ENCODE results near the gene CYP27A1.

Gene CYP27A1

DNA sequence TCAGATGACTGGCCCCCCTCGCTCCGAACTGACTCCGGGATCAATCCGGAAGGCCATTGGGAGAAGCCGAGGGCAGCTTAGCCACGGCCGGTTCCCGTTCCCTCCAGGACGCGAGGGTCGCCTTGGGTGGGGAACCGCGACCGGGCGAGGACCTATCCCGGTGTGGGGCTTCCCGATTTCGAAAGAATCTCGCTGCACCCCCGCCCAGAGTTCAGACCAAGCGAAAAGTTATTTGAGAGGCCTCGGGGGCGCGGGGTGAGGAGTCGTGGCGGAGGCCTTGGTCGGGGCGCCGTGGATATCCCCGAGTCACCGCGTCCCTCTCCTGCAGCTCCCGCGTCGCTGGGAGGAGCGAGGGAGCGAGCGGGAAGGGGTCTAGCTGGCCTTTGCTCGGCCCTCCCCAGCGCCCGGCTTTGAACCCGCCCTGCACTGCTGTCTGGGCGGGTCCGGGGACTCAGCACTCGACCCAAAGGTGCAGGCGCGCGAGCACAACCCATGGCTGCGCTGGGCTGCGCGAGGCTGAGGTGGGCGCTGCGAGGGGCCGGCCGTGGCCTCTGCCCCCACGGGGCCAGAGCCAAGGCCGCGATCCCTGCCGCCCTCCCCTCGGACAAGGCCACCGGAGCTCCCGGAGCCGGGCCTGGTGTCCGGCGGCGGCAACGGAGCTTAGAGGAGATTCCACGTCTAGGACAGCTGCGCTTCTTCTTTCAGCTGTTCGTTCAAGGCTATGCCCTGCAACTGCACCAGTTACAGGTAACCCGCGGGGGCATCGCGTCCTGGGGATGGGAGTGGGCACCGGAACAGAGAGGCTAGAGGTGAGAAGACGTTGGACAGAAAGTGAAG is at the start of gene CYP27A1:
Gene CYP27A1 (plus strand): TSS at position 457 of the 837 bp plus-strand sequence. CDS start 36 bp downstream, at position 493.
- no peak for TF ChIP-seq BACH2 (CRISPR knock-in tag; IDR thresholded peaks at IDR 0.05; ENCODE audit: borderline replicate concordance)
- no peak for TF ChIP-seq ZFP30 (CRISPR knock-in tag; IDR thresholded peaks at IDR 0.05)
- no peak for TF ChIP-seq RARB (CRISPR knock-in tag; IDR thresholded peaks at IDR 0.05)
- ATAC-seq: no peak

DNA sequence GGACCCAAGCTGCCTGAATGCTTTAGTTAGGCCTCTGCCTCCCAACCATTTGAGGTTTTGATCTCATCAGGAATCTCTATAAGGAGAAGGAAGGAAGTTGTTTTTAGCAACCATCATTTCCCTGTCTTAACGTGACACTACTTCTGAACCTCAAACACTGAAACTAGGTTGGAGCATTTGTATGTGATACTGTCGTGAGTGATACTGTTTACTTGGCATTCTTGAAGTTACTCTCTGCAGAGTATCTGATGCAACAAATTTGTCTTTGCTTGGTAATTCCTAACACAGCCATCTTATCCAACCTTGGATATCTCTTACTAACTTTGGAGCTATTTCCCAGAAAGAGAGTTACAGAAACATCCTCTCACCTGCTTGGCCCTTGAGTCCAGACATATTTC is 49.2 kb upstream of the CYP27A1 start:
- ATAC-seq: no peak
- TF ChIP-seq RARB (CRISPR knock-in tag; IDR thresholded peaks at IDR 0.05) (no peak), TOX (CRISPR knock-in tag; IDR thresholded peaks at IDR 0.05; ENCODE audit: borderline replicate concordance) (no peak), ZFP30 (CRISPR knock-in tag; IDR thresholded peaks at IDR 0.05) (no peak), CREB5 (CRISPR knock-in tag; IDR thresholded peaks at IDR 0.05; ENCODE audit: low read depth) (no peak), PPARA (CRISPR knock-in tag; IDR thresholded peaks at IDR 0.05; ENCODE audit: borderline replicate concordance) (no peak), PATZ1 (CRISPR knock-in tag; IDR thresholded peaks at IDR 0.05; ENCODE audit: borderline replicate concordance) (no peak)
- TF ChIP-seq, protein P1, sequence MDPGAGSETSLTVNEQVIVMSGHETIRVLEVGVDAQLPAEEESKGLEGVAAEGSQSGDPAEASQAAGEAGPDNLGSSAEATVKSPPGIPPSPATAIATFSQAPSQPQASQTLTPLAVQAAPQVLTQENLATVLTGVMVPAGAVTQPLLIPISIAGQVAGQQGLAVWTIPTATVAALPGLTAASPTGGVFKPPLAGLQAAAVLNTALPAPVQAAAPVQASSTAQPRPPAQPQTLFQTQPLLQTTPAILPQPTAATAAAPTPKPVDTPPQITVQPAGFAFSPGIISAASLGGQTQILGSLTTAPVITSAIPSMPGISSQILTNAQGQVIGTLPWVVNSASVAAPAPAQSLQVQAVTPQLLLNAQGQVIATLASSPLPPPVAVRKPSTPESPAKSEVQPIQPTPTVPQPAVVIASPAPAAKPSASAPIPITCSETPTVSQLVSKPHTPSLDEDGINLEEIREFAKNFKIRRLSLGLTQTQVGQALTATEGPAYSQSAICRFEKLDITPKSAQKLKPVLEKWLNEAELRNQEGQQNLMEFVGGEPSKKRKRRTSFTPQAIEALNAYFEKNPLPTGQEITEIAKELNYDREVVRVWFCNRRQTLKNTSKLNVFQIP (CRISPR knock-in tag; IDR thresholded peaks at IDR 0.05; ENCODE audit: borderline replicate concordance, low read depth): no peak
- TF ChIP-seq, protein P2, sequence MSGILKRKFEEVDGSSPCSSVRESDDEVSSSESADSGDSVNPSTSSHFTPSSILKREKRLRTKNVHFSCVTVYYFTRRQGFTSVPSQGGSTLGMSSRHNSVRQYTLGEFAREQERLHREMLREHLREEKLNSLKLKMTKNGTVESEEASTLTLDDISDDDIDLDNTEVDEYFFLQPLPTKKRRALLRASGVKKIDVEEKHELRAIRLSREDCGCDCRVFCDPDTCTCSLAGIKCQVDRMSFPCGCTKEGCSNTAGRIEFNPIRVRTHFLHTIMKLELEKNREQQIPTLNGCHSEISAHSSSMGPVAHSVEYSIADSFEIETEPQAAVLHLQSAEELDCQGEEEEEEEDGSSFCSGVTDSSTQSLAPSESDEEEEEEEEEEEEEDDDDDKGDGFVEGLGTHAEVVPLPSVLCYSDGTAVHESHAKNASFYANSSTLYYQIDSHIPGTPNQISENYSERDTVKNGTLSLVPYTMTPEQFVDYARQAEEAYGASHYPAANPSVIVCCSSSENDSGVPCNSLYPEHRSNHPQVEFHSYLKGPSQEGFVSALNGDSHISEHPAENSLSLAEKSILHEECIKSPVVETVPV (CRISPR knock-in tag; IDR thresholded peaks at IDR 0.05): no peak

GRCh38 chr2:218733171-218734021 is 48.6 kb upstream of the CYP27A1 start:
- TF ChIP-seq, protein P2 (CRISPR knock-in tag; IDR thresholded peaks at IDR 0.05): no peak
- TF ChIP-seq ZNF565 (CRISPR knock-in tag; conservative IDR thresholded peaks at IDR 0.05; ENCODE audit: low read depth) (no peak), ARNTL (CRISPR knock-in tag; IDR thresholded peaks at IDR 0.05; ENCODE audit: borderline replicate concordance, low read depth) (no peak), ISL1 (CRISPR knock-in tag; IDR thresholded peaks at IDR 0.05) (no peak), CSDC2 (CRISPR knock-in tag; IDR thresholded peaks at IDR 0.05) (no peak)
- TF ChIP-seq, protein P1 (CRISPR knock-in tag; IDR thresholded peaks at IDR 0.05; ENCODE audit: borderline replicate concordance, low read depth): no peak
- ATAC-seq: no peak

Measured in SK-N-SH treated with all-trans-retinoic acid at 6 μM for 48 hours (cell line).